Karpas-422 (cell line): Measurements from ENCODE around the gene SIL1. TPM values are rescaled to one million over a fixed set of nuclear protein-coding genes. Genes with fewer than 3 reads are reported as not detected.
"Not testable (repeated sequence)": the region's sequence is repeated elsewhere in the genome, so short reads cannot be mapped to it uniquely, and the experiment has no call there.

Experiments
- DNase-seq: peaks from one replicate; pipeline ENCODE4 v3.0.0-alpha.2; 2015
- H2AFZ ChIP-seq: fragments of 200-600 bp; sonication (generic); 2 replicates; pipeline ENCODE4 v1.6.1; 2014; ENCODE audit warnings: antibody characterized with exemption, low read length, mixed read lengths
- H3K27ac ChIP-seq: fragments of 200-600 bp; sonication (generic); 2 replicates; pipeline ENCODE4 v1.5.1; 2014; ENCODE audit warnings: mild to moderate bottlenecking, low read length, moderate library complexity
- H3K27me3 ChIP-seq: fragments of 200-600 bp; sonication (generic); 2 replicates; pipeline ENCODE4 v1.6.1; 2014; ENCODE audit warnings: low read length, mixed read lengths
- H3K36me3 ChIP-seq: fragments of 200-600 bp; sonication (generic); 2 replicates; pipeline ENCODE4 v1.6.1; 2014; ENCODE audit warnings: low read length, mixed read lengths; ENCODE audit not compliant: insufficient read depth
- H3K4me1 ChIP-seq: fragments of 200-600 bp; sonication (generic); 2 replicates; pipeline ENCODE4 v1.6.1; 2014; ENCODE audit warnings: mild to moderate bottlenecking, low read length, mixed read lengths
- H3K4me2 ChIP-seq: fragments of 200-600 bp; sonication (generic); 2 replicates; pipeline ENCODE4 v1.6.1; 2014; ENCODE audit warnings: low read length, low read depth, mild to moderate bottlenecking; ENCODE audit not compliant: poor library complexity, severe bottlenecking
- H3K4me3 ChIP-seq: fragments of 200-600 bp; sonication (generic); 2 replicates; pipeline ENCODE4 v1.5.1; 2014; ENCODE audit warnings: mild to moderate bottlenecking, antibody characterized with exemption, low read length, mixed read lengths
- H3K79me2 ChIP-seq: fragments of 200-600 bp; sonication (generic); 2 replicates; pipeline ENCODE4 v1.6.1; 2014; ENCODE audit warnings: mild to moderate bottlenecking, low read length, mixed read lengths
- H3K9ac ChIP-seq: fragments of 200-600 bp; sonication (generic); 2 replicates; pipeline ENCODE4 v1.6.0; 2014; ENCODE audit warnings: low read length
- H3K9me2 ChIP-seq: fragments of 200-600 bp; sonication (generic), shearing (Covaris generic); replicated peaks from 2 replicates; pipeline ENCODE4 v1.6.0; 2014; ENCODE audit warnings: mild to moderate bottlenecking, low read length, moderate library complexity; ENCODE audit not compliant: insufficient read depth
- H3K9me3 ChIP-seq: fragments of 300-700, 200-600 bp; sonication (generic); 2 replicates; pipeline ENCODE4 v1.6.1; 2014; ENCODE audit warnings: low read length, mixed read lengths
- H4K20me1 ChIP-seq: fragments of 200-600 bp; sonication (generic); 2 replicates; pipeline ENCODE4 v1.6.1; 2014; ENCODE audit warnings: mild to moderate bottlenecking, antibody characterized with exemption, low read length, low read depth; ENCODE audit not compliant: insufficient read depth
- total RNA-seq: library from RNA; depleted of rRNA; stranded (reverse); fragments of >200 nt; shearing (Covaris generic); gene quantifications from 2 replicates; pipeline ENCODE4 v1.2.3, GENCODE V29; 2014; ENCODE audit warnings: low replicate concordance

The SIL1 gene
- total RNA-seq, 1 experiment from 2014 or later: 10.7 TPM

DNA sequence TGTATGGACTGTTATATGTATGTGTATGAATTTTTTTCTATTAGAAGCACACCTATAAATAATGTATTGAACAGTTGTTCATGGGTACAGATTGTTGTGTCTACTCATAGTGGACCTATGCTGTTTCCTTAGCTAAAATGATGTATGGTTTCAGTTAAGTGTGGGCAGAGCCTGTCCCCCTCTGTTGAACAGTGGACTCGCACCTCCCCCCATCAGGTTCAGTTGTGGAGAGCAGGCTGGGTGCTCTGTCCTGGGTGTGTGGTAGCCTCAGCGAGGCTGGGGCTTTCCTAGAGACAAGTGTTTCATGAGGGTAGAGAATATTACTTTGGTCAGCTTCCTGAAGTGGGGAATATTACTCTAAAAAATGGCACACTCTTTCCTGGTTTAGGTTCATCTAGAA is 275.7 kb downstream of the SIL1 start:
- H3K4me3 ChIP-seq: no peak overlapping the region
- DNase-seq: no peak
- H3K4me2 ChIP-seq: no peak overlapping the region
- H2AFZ ChIP-seq: no peak overlapping the region
- H3K4me1 ChIP-seq: no peaks in the 10 kb centered on the region
- H4K20me1 ChIP-seq: no peaks in the 10 kb centered on the region
- H3K9ac ChIP-seq: no peak overlapping the region
- H3K9me2 ChIP-seq: no peaks in the 10 kb centered on the region
- no peaks in the 10 kb centered on the region for H3K27me3 ChIP-seq
- H3K9me3 ChIP-seq: no peaks in the 10 kb centered on the region
- H3K79me2 ChIP-seq: no peaks in the 10 kb centered on the region
- no peaks in the 10 kb centered on the region for H3K36me3 ChIP-seq
- H3K27ac ChIP-seq: no peak overlapping the region

DNA sequence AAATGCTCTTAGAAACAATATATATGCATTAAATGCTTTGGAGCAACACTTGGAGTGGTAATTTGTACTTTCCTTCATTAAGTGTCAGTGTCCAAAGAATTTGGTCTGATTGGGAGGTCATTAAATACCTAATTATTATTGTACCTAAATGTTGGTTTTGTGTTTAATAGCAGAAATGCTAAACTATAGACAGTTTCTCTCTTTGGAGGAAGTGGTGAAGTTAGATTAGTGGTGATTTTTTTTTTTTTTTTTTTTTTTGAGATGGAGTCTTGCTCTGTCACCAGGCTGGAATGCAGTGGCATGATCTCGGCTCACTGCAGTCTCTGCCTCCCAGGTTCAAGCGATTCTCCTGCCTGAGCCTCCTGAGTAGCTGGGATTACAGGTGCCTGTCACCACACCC is 276.8 kb downstream of the SIL1 start:
- not testable (repeated sequence) for H3K79me2 ChIP-seq, H3K4me1 ChIP-seq, H4K20me1 ChIP-seq, DNase-seq, H3K36me3 ChIP-seq, H3K9me2 ChIP-seq, H3K27me3 ChIP-seq, H3K4me3 ChIP-seq, H3K4me2 ChIP-seq, H3K27ac ChIP-seq, H2AFZ ChIP-seq, H3K9me3 ChIP-seq, H3K9ac ChIP-seq

DNA sequence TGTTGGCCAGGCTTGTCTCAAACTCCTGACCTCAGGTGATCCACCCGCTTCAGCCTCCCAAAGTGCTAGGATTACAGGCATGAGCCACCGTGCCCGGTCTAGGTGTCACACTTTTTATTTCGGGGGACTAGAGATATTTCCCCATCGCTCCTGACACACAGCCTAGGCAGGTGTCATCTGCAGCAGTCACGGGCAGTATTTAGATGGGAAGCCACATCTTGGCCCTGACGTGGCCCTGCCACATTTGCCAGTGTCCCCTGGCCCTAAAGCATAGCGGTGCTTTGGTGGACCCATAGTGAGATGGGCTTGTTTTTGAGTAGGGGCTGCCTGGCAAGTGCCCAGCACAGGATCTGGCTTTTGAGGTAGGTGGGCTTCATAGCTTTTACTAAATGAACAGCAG is 278.0 kb downstream of the SIL1 start:
- H3K4me2 ChIP-seq: no peak overlapping the region
- no peak overlapping the region for H3K4me3 ChIP-seq
- H2AFZ ChIP-seq: no peak overlapping the region
- no peaks in the 10 kb centered on the region for H3K9me2 ChIP-seq
- H3K79me2 ChIP-seq: no peaks in the 10 kb centered on the region
- H3K36me3 ChIP-seq: no peaks in the 10 kb centered on the region
- H3K4me1 ChIP-seq: no peaks in the 10 kb centered on the region
- no peaks in the 10 kb centered on the region for H4K20me1 ChIP-seq
- DNase-seq: no peak
- no peak overlapping the region for H3K9ac ChIP-seq
- H3K27ac ChIP-seq: no peak overlapping the region
- H3K9me3 ChIP-seq: no peaks in the 10 kb centered on the region
- H3K27me3 ChIP-seq: no peaks in the 10 kb centered on the region

DNA sequence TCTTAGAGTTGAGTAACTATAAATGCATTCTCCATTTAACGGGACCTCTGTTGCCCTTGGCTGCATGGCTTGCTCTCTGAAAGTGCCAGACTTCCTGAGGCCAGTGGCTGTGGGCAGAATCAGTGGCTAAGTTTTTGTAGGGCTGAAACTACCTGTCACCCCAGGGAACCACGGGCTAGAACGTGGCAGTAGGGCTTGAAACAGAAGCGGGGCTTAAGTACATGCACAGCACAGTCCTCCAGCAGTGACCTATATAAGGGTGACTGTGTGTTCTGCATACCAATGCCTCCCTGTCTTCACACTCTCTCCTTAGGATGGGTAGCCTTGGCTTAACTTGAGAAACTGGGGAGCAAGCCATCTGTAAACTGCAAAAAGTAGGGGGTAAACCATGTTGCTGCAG is 279.5 kb downstream of the SIL1 start:
- Histone ChIP-seq H3K9ac (no peak overlapping the region), H2AFZ (no peak overlapping the region), H4K20me1 (no peaks in the 10 kb centered on the region), H3K9me2 (no peaks in the 10 kb centered on the region), H3K79me2 (no peaks in the 10 kb centered on the region), H3K27me3 (no peaks in the 10 kb centered on the region), H3K36me3 (no peaks in the 10 kb centered on the region), H3K9me3 (no peaks in the 10 kb centered on the region), H3K27ac (no peak overlapping the region), H3K4me2 (no peak overlapping the region), H3K4me3 (no peak overlapping the region), H3K4me1 (no peaks in the 10 kb centered on the region)
- no peak for DNase-seq

DNA sequence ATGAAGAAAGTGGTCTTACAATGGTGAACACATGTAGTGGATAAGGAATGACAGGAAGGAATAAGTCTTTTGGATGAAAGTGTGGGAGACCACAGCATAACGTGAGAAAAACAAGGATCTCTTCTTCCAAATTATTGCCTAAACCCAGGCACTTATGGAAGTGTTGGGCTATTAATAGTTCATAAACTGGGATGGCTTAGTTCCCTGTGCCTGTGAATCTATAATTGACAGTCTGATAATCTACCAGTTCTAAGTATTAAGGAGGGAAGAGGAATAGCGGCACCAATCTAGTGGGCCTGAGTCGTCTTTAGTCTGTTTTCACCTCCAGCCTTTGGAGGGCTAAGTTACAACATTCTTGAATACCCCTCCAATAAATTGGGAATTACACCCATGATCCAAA is 283.8 kb downstream of the SIL1 start:
- Histone ChIP-seq H2AFZ (no peak overlapping the region), H3K36me3 (no peaks in the 10 kb centered on the region), H3K4me2 (no peak overlapping the region), H3K9me3 (no peaks in the 10 kb centered on the region), H3K9ac (no peak overlapping the region), H3K4me3 (no peak overlapping the region), H4K20me1 (no peaks in the 10 kb centered on the region), H3K9me2 (no peaks in the 10 kb centered on the region), H3K4me1 (no peaks in the 10 kb centered on the region), H3K27me3 (no peaks in the 10 kb centered on the region), H3K79me2 (no peaks in the 10 kb centered on the region), H3K27ac (no peak overlapping the region)
- no peak for DNase-seq

DNA sequence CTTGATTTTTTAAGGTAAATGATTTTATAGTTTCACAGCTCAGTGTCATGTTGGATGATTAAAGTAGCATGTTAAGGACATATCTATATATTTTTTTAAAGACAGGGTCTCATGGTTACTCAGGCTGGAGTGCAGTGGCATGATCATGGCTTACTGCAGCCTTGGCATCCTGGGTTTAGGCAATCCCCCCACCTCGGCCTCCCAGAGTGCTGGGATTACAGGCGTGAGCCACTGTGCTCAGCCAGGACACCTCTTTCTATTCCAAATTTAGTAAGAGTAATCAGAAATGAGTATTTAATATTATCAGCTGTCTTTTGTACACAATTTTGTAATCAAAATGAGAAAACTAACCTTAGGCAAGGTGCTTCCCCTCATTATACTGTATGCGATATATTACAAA is 284.4 kb downstream of the SIL1 start:
- H4K20me1 ChIP-seq: no peaks in the 10 kb centered on the region
- H3K9me2 ChIP-seq: no peaks in the 10 kb centered on the region
- H2AFZ ChIP-seq: no peak overlapping the region
- H3K27ac ChIP-seq: no peak overlapping the region
- no peaks in the 10 kb centered on the region for H3K4me1 ChIP-seq
- no peaks in the 10 kb centered on the region for H3K27me3 ChIP-seq
- H3K79me2 ChIP-seq: no peaks in the 10 kb centered on the region
- no peaks in the 10 kb centered on the region for H3K36me3 ChIP-seq
- H3K9me3 ChIP-seq: no peaks in the 10 kb centered on the region
- H3K4me3 ChIP-seq: no peak overlapping the region
- H3K9ac ChIP-seq: no peak overlapping the region
- no peak overlapping the region for H3K4me2 ChIP-seq
- no peak for DNase-seq

DNA sequence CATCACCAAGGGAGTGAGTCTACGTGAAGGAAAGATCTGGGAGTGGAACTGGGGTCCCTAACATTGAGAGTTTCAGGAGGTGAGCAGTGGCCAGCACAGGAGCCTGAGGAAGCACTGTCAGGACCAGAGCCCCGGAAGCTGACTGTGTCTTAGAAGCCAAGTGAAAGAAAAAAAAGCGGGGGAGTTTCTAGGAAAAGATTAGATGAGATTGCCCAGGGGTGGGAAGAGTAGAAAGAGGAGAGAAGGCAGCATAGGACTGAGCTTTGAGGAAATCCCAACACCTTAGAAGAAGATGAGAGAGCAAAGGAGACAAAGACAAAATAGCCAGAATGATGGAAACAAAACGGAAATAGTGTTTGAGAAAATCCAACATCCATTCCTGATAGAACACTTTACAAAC is 286.1 kb downstream of the SIL1 start:
- no peak overlapping the region for H3K27ac ChIP-seq
- H4K20me1 ChIP-seq: no peaks in the 10 kb centered on the region
- no peaks in the 10 kb centered on the region for H3K36me3 ChIP-seq
- H3K9me3 ChIP-seq: no peaks in the 10 kb centered on the region
- H3K4me3 ChIP-seq: no peak overlapping the region
- no peaks in the 10 kb centered on the region for H3K9me2 ChIP-seq
- no peak overlapping the region for H3K9ac ChIP-seq
- H2AFZ ChIP-seq: no peak overlapping the region
- H3K4me2 ChIP-seq: no peak overlapping the region
- no peaks in the 10 kb centered on the region for H3K4me1 ChIP-seq
- no peak for DNase-seq
- no peaks in the 10 kb centered on the region for H3K79me2 ChIP-seq
- H3K27me3 ChIP-seq: no peaks in the 10 kb centered on the region

DNA sequence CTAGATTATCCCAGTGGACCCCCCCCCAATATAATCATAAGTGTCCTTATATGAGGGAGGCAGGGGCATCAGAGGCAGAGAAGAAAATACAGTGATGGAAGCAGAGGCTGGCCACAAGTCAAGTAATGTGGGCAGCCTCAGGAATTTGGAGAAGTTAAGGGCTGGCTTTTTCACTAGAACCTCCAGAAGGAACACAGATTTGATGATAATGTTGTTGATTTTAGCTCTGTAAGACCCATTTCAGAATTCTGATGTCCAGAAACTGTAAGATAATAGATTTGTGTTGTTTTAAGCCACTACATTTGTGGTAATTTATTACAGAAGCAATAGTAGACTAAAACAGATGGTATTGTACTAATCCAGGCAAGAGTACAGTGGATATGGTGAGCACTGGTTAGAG is 286.7 kb downstream of the SIL1 start:
- H2AFZ ChIP-seq: no peak overlapping the region

DNA sequence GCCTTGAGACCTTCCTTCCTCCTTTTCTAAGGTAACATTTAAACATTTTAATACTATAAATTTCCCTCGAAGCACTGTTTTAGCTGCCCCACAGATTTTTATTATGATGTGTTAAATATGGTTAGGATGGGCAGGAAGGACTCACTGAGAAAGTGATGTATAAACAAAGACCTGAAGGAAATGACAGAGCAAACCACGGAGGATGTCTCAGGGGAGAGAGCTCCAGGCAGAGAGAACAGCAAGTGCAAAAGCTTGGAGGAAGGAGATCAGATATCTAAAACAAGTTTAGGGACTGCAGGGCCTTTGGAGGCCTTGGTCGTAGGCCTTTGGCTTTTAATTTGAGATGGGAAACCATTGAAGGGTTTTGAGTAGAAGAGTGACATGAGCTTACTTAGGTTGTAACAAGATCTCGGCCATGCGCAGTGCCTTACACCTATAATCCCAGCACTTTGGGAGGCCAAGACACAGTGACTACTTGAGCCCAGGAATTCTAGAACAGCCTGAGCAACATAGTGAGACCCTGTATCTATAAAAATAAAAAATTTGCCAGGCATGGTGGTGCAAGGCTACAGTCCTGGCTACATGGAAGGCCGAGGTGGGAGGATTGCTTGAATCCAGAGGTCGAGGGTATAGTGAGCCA is 287.5 kb downstream of the SIL1 start:
- Histone ChIP-seq H3K79me2 (no peaks in the 10 kb centered on the region), H2AFZ (no peak overlapping the region), H3K27ac (no peak overlapping the region), H3K4me2 (no peak overlapping the region), H3K9me2 (no peaks in the 10 kb centered on the region), H4K20me1 (no peaks in the 10 kb centered on the region), H3K36me3 (no peaks in the 10 kb centered on the region), H3K27me3 (no peaks in the 10 kb centered on the region), H3K9ac (no peak overlapping the region), H3K4me1 (no peaks in the 10 kb centered on the region), H3K9me3 (no peaks in the 10 kb centered on the region), H3K4me3 (no peak overlapping the region)
- no peak for DNase-seq

More for the DNA sequence above, 286.7 kb downstream of the SIL1 start:
- Histone ChIP-seq H3K4me3 (no peak overlapping the region), H3K4me1 (no peaks in the 10 kb centered on the region), H3K9ac (no peak overlapping the region), H3K79me2 (no peaks in the 10 kb centered on the region), H3K27me3 (no peaks in the 10 kb centered on the region), H3K9me3 (no peaks in the 10 kb centered on the region), H4K20me1 (no peaks in the 10 kb centered on the region), H3K4me2 (no peak overlapping the region), H3K9me2 (no peaks in the 10 kb centered on the region), H3K36me3 (no peaks in the 10 kb centered on the region), H3K27ac (no peak overlapping the region)
- DNase-seq: no peak
